GM19467 (cell line): ENCODE measurements around the gene ELF3.
"Not testable (repeated sequence)": the region's sequence is repeated elsewhere in the genome, so short reads cannot be mapped to it uniquely, and the experiment has no call there.

Experiments
- ATAC-seq: cut with Tn5 transposase; IDR thresholded peaks from one replicate; pipeline ENCODE4 v1.9.1; 2021; ENCODE audit warnings: mild to moderate bottlenecking, moderate library complexity; ENCODE audit not compliant: unreplicated experiment

The ELF3 gene

GRCh38 chr1:202010180-202011015, at the start of gene ELF3:
Gene ELF3, plus strand, starts transcription at chr1:202010587. Its CDS starts 550 bp downstream, at chr1:202011137.
- peak; percentile 85 for ATAC-seq

- ATAC-seq, result not testable (repeated sequence)
Measured at GRCh38 chr1:201962382-201962781, 48.0 kb upstream of the ELF3 start.

GRCh38 chr1:201964261-201964660, 46.1 kb upstream of the ELF3 start:
- no peak for ATAC-seq

GRCh38 chr1:201966171-201966570, 44.2 kb upstream of the ELF3 start:
- ATAC-seq, result no peak

- ATAC-seq, result no peak
Measured at GRCh38 chr1:201968202-201968925, 42.0 kb upstream of the ELF3 start.

- ATAC-seq, result no peak
Measured at GRCh38 chr1:201970334-201971159, 39.8 kb upstream of the ELF3 start.

GRCh38 chr1:201982082-201982622, 28.2 kb upstream of the ELF3 start:
- peak; percentile 79 for ATAC-seq

GRCh38 chr1:201982623-201983379, 27.6 kb upstream of the ELF3 start, which contains the start of gene RNPEP:
Gene RNPEP, plus strand, starts transcription at chr1:201982648. Its CDS starts 19 bp downstream, at chr1:201982667.
- peak; percentile 59 for ATAC-seq

GRCh38 chr1:201983380-201983805, 27.0 kb upstream of the ELF3 start:
- ATAC-seq, result no peak

- ATAC-seq, result no peak
Measured at GRCh38 chr1:201984446-201984845, 25.9 kb upstream of the ELF3 start.

- no peak for ATAC-seq
Measured at GRCh38 chr1:201985355-201985754, 25.0 kb upstream of the ELF3 start.

GRCh38 chr1:201988601-201989000, 21.8 kb upstream of the ELF3 start:
- no peak for ATAC-seq

GRCh38 chr1:201989354-201990128, 20.8 kb upstream of the ELF3 start:
- no peak for ATAC-seq

GRCh38 chr1:201990427-201990826, 20.0 kb upstream of the ELF3 start:
- ATAC-seq, result no peak

- no peak for ATAC-seq
Measured at GRCh38 chr1:201999625-202000238, 10.7 kb upstream of the ELF3 start.

- no peak for ATAC-seq
Measured at GRCh38 chr1:202002507-202002906, 7.9 kb upstream of the ELF3 start.

- no peak for ATAC-seq
Measured at GRCh38 chr1:202004711-202005110, 5.7 kb upstream of the ELF3 start.

GRCh38 chr1:202005958-202006357, 4.4 kb upstream of the ELF3 start:
- no peak for ATAC-seq

- no peak for ATAC-seq
Measured at GRCh38 chr1:202007304-202007703, 3.1 kb upstream of the ELF3 start.
